LHCN-M2 (cell line): ENCODE measurements around the gene SUSD3. TPM values are rescaled to one million over a fixed set of nuclear protein-coding genes. Genes with fewer than 3 reads are reported as not detected.
"Not testable (repeated sequence)": the region's sequence is repeated elsewhere in the genome, so short reads cannot be mapped to it uniquely, and the experiment has no call there.

Experiments
- DNase-seq: peaks from one replicate; pipeline ENCODE4 v3.0.0-alpha.2; 2012; ENCODE audit warnings: low read depth
- total RNA-seq: library from RNA; depleted of rRNA; stranded (reverse); fragments of >200 nt; gene quantifications from 2 replicates; pipeline ENCODE4 v1.2.3, GENCODE V29; 2014

SUSD3 gene
- total RNA-seq, 1 experiment from 2014 or later, result not detected

DNA sequence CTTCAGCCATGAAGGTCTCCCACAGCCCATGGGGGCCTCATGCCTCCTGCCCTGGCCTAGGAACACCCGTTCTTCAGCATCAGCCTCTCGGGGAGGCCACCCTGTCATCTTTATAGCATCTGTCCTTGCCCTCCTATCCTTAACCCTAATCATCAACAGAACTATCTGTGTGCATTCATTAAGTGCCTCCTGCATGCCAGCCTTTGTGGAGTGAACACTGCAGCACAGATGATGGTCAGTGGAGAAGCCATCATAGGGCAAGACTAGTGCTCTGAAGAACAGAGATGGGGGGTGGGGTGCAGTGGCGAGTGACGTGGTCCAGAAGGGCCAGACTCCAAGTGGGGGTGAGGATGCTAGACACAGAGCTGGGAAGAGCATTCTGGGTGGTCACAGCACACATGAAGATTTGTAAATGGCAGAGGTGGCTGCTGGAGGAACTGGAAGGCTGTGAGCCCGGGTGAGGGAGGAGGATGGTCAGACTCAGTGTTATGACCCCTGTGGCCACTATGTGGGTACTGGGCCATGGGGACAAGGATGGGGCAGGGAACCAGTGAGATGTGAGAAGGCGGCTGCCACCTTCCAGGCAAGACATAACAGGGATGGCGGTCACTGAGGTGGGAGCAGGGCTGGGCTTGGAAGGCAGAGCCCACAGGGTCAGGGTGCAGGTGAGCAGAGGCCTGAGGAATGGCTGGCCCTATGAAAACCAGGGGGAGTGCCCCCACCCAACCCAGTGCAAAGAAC, 33.9 kb downstream of the SUSD3 start:
- no peak for DNase-seq

DNA sequence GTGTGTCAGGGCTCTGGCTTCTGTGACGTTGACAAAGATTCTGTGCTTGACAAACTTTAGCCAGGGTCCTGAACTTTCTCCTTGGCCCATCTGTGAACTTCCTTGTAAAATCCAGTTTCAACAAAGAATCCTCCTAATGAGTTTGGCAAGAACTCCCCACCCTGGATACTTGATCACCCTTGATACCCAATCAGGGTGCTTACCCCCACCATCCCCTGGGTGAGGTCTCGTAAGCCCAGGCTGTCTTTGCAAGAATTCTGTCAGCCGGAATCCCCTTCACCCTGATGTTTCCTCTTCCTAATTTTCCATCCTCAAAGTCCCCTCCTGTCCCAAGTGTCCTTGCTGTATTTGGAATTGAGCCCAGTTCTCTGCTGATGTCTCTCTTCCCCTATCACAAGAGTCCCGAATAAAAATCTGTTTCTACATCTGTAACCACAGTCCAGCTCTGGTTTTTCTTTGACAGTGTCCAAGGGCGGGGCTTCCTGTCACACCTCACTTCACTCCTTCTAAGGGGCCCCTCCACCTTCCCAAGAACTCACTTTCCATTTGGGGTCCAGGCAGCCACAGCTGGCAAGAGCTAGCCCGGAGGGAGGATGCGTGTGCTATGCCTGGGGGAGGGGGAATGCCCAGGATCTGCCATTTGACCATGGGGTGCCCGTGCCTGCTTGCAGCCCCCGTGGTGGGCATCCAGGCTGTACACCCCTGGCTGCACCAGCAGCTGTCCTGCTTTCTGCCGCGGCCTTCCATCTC, 34.8 kb downstream of the SUSD3 start:
- no peak for DNase-seq

DNA sequence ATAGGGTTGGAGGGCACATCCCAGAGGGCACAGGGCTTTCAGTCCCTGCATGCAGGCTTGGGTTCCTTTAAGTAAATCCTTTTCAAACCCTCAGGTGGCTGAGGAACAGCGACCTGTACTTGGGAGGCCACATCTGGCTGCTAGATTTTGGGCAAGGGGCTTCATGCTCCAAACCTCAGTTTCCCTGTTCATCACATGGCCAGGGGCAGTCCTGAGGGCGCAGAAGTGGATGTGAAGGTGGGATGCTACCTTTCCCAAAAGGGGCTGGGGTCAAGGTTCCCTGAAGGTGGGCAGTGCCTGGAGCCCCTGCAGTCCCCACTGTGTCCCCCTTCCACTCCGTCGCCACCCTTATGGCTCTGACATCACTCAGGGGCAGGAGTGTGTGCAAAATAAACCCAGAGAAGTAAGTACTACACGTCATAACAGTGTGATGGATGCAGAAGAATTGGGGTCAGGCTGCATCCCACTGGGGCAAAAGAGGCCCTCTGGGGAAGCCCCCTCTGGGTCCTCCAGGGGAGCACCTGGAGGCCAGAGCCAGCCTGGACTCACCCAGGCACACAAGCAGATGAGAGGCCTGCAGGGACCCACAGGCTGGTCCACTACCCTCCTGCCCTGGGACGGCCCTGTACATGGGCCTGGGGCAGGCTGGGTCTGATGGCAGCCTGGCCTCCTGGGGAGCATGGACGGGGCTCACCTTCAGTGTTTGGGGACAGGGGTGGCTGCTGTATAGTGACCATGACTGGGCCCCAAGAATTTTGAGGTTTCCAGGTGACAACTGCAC, 35.6 kb downstream of the SUSD3 start:
- no peak for DNase-seq

DNA sequence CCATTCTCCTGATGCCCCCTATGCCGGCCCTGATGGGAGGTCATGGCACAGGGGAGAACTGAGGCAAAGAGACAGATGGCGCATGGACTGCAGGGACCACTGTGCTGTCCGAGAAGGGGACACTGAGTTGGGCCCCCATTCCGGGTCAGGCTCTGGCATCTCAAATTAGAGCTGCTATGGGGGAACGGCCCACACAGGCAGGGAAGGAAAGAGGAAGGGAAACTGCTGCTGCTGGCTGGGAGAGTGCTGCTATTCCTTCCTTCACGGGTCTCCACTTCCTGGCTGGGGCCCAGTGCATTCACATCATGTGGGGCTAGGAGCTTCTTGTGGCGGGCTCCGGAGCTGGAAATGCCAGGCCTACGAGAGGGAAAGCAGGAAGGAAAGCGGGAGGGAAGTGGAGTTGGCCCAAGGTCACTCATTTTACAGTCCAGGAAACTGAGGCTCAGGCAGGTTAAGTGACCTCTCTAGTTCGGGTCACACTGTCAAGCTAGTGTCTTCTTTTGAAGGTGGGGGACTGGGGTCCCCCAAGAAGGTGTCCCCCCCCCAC, 36.2 kb downstream of the SUSD3 start:
- DNase-seq, result no peak

DNA sequence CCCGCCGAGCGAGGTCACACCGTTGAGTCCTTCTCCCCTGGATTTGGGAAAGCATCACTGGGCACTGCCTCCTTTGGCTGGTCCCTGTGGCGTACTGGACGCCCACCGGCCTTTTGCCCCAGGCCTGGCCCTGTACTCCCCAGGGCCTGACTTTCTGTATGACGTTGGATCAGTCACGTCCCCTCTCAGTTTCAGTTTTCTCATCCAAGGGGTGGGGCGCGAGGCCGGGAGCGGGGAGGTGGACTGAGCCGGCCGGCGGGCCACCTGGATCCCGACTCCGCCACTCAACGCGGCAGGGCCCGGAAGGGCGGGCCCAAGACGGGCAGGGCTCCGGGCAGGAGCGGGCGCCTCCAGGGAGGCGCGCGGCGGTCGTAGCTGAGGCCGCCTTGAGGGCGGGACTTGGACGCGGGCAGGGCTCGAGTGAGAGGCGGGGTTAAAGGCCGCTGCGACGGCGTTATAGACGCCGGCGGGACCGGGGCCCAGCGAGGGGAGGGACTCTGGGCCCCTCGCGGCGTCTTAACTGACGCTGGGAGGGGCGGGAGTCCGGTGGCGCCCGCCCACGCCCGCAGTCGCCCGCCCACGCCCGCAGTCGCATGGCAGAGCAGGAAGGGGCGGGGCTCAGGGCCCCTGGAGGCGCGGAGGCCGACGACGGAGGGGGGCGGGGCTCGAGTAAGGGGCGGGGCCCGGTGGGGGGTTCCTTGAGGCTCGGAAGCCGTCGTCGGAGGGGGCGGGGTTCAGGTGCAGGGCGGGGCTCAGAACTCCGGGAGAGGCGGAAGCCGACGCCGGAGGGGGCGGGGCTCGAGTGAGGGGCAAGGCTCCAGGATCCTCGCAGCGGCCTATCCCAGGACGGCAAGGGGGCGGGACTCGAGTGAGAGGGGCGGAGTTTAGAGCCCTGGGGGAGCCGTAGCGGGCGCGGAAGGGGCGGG, 37.0 kb downstream of the SUSD3 start:
- peak; percentile 95 for DNase-seq

DNA sequence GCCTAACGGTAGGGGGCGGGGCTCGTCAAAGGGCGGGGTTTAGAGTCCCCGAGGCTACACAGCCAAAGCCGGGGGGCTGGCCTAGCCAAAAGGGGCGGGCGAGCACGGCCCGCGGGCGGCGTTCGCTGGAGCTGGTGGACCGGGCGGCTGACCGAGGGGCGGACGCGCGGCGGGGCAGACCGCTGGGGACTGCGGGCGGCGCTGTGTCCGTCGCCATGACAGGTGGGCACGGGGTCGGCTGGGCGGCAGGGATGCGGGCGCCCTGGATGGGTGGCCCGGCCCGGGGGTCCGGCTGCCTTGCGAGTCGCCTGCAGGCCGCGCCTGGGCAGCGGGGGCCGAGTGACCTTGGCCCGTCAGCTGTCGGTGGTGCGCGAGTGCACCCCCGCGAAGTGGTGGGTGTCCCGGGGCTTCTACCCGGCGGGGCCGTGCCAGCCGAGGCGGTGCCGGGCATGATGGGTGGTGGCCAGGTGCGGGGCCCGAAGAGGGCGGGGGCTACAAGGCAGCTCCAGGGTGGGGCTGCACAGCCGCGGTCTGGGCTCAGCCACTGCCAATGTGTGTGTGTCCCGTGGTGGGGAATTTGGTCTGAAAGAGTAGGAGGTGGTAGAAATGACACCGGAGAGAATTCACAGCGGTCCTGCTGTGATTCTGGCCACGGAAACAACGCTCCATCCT, 37.8 kb downstream of the SUSD3 start, which contains the start of gene CARD19:
Gene CARD19 (plus strand): TSS at position 87 of the 672 bp plus-strand sequence. CDS start 129 bp downstream, at position 216.
- peak; percentile 54 for DNase-seq

DNA sequence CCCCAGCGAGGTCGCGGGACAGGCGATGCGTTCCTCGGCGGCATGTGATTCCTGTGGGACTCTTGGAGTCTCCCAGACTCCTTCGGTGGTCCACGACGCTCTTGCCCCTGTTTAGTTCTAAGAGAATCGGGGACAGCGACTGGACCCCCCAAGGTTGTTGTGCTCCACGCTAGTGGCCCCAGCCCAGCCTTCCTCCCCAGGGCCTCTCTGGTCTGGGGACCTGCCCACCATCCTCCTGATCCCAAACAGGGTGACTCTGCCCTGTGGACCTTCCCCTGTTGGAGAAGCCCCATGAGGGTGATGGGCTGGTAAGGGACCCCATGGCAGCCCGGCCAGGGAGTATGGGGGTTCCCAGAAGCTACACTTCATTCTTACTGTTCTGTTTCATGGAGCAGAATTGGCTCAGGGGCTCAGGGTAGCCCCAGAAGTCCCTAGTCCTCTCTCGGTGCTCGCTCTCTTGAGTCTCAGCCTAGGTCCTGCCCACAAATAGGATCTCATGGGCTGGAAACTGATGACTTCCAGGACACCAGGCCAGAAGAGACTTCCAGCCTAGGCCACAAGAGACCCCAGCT, 38.4 kb downstream of the SUSD3 start:
- DNase-seq, result no peak

DNA sequence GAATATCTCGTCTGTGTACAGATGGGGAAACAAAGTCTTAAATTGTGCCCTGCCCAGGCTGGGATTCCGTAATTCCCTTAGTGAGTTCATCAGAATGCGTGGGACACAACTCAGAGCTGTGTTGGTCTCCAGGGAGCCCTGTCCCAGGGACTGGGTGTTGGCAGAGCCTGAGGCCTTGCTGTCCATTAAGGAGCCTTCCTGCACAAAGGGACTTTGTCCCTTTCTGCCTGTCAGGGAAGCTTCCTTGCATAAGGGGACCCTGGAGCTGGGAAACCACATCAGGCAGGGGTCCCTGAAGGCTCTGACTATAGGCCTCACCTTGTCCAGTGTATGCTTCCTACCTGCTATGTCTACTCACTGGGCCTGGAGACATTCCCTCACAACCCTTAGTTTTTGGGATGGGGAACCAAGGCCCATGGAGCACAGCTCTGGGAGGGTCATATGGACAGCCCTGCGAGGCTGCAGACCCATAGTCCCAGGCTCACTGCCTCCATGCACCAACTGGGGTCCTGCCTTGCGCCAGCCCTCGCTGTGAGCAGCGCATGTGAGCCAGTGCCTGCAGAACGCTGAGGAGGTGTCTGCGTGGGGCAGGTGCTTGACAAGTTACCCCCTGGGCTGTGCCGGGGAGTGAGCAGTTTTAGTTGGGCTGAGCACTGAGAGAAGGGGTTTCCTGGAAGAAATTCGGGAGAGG, 39.2 kb downstream of the SUSD3 start:
- no peak for DNase-seq

DNA sequence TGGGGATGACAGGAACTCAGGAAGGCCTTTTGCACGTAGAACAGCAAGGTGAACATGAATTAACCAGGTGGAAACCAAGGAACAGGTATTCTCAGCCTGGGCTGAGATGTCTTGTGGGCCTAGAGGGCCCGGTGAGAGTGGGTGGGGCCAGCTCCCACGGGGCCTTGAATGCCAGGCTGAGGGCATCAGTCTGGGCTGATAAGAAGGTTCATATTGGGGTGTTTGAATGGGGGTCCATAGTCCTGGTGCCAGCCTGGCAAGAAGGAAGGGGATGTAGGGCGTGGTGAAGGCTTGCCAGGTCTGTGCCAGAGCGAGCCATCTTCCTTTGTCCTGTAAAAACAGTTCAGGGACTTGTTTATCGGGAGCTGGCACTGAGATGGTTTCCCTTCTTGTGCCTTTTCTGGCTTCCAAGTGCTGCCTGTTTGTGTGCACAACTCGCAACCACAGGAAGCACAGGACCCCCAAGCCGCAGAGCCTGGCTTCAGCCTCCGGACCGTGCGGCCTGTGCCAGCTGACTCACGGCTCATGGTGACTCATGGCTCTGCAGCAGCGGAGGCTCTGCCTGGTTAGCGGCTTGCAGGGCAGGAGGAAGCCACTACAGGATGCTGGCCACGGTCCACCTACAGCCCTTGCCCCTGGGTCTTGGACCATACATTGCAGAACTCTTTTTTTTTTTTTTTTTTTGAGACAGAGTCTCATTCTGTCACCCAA, 39.9 kb downstream of the SUSD3 start:
- peak; percentile 96 for DNase-seq

DNA sequence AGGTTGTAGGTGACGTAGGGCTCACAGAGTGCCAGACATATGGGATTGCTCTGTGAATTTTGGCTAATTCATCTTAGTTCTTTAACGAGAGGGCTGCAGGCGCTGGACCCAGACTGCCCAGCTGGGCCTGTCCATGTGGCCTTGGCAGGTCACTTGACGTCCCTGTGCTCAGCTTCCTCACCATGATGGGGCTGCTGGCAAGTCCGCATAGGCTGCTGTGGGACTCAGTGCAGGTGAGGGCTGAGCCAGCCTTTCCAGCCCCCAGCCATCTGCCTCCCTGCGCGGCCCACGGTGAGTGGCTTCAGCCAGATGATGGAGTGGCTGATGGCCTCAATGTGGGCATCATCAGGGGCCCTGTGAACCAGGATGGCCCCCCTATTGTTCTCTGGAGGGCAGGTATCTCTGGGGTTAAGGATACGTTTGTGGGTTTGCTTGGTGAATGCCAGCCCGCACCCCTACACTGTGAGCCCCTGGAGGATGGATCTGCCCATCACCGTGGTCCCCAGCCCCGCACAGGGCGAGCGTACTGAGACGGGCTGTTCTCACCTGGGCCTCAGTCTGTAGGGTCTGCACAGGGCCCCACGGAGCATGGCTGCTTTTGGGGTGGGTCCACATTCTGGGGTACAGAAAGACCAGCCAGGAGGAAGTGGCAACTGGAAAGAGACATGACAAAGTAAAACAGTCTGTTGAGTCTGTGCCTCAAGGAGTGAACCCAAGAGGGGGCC, 41.2 kb downstream of the SUSD3 start:
- no peak for DNase-seq

DNA sequence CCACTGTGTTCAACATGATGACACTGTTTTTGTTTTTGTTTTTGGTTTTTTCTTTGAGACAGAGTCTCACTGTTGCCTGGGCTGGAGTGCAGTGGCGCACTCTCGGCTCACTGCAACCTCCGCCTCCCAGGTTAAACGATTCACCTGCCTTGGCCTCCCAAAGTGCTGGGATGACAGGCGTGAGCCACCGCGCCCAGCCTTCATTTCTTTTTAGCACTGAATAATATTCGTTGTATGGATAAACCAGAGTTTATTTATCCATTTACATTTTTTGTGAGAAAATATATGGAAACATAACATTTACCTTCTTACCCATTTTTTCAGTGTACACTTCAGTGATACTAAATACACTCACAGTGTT, 41.8 kb downstream of the SUSD3 start:
- no peak for DNase-seq

DNA sequence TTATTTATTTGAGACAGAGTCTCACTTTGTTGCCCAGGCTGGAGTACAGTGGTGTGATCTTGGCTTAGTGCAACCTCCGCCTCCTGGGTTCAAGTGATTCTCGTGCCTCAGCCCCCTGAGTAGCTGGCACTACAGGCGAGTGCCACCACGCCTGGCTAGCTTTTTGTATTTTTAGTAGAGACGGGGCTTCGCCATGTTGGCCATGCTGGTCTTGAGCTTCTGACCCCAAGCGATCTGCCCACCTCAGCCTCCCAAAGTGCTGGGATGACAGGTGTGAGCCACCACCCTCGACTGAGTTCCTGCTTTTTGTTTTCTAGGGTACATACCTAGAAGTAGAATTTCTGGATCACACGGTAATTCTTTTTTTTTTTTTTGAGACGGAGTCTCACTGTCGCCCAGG, 42.6 kb downstream of the SUSD3 start:
- not testable (repeated sequence) for DNase-seq

DNA sequence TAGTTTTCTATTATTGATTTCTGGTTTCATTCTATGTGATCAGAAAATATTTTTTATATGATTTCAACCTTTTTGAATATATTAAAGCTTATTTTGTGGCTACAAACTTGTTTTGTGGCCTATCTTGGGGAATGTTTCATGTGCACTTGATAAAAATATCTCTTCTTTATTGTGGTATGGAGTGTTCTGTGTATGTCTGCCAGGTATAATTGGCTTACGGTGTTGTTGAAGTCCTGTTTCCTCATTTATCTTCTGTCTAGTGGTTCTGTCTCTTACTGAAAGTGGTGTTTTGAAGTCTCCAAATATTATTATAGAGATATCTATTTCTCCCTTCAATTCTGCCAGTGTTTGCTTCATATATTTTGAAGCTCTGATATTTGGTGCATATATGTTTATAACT, 47.1 kb downstream of the SUSD3 start:
- no peak for DNase-seq

DNA sequence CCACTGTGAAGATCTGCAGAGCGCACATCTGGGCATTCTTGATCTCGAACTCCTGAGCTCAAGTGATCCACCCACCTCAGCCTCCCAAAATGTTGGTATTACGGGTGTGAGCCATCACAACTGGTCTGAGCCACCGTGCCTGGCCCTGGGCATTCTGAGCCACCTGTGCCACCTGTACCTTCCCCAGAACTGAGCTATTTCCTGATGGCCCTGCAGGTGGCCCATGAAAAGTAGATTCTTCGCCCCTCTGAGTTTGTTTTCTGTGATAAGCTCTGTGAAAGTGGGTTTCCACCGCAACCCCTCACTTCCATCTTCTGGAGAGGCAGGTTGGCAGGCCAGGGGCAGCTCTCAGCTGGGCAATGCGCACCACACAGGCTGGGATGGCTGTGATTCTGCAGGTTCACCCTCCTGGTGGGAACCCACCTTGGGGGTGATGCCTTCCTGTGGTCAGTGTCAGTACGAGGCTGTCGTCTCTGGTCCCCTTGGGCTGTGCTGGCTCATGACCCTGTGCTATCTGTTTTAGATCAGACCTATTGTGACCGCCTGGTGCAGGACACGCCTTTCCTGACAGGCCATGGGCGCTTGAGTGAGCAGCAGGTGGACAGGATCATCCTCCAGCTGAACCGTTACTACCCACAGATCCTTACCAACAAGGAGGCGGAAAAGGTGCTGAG, 48.8 kb downstream of the SUSD3 start:
- DNase-seq, result no peak

DNA sequence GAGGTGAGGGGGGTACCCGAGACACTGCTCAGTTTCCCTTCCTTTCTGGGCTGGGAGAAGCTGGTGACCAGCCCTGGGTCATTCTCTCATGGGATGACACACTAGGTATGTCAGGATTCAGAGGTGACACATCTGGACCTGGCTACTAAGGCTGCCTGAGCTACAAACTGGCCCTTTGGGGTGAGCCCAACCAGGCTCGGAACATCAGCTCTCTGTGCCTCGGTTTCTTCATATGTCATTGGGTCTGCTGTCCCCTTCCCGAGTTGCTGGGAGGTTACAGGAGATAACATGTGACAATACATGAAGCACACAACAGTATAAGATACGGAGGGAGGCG, 49.3 kb downstream of the SUSD3 start:
- DNase-seq, result no peak

DNA sequence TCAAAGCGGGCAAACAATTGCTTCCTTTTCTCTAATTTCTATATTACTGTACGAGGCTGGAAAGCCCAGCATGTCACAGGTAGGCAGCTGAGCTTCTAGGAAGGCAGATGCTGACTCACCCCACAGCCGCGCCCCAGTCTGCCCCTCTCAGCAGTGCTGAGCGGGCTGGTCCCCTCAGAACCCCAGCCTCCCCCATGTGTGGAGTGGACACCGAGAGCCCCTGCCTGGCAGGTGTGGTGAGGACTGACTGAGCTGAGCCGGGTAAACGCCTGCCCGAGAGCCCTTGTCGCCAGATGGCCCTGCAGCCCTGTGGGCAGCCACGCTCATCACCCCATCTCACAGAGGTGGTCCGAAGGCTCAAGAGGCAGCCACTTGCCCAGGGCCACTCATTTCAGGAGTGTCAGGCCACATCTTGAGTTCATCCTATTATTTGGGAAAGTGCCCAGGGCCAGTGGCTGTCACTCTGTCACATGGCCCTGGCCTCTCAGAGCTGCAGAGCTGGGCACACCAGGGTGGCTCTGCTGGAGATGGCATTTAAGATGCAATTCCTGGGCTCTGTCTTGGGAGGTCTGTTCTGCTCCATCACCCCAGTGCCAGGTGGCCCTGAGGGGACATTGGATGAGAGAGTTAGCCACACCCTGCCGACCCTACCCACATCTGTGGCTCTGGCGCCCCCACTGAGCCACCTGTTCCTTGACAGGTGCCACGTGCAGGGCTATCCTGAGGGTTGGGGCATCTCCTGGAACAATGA, 50.0 kb downstream of the SUSD3 start:
- no peak for DNase-seq

DNA sequence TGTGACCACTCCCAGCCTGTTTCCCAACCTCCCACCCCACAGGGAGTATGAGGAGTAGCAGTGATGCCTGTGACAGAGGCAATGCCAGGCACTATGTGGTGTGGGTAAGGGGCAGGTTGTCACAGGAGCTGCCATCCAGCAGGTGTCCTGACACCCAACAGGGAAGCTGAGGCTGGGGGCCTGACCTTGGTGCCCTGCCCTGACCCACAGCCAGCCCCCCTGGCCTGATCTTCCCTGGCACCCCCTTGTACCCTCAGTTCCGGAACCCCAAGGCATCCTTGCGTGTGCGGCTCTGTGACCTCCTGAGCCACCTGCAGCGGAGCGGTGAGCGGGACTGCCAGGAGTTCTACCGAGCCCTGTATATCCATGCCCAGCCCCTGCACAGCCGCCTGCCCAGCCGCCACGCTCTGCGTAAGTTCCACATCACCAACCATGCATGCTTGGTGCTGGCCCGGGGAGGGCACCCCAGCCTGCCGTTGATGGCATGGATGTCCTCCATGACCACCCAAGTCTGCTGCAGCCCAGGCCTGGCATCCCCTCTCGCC, 51.9 kb downstream of the SUSD3 start:
- no peak for DNase-seq
